B cell (primary cell): ENCODE data around the gene F12. TPM values are rescaled to one million over a fixed set of nuclear protein-coding genes. Genes with fewer than 3 reads are reported as not detected.
A peak's percentile ranks its signal among the peaks of the same experiment; 100 is the strongest.

Experiments used
- ATAC-seq: fragments of 200-7000 bp; cut with Tn5 transposase; one replicate; pipeline ENCODE4 v1.10.0; 2021; ENCODE audit warnings: low read depth, mild to moderate bottlenecking, moderate number of reproducible peaks, moderate library complexity
- CTCF ChIA-PET: fragments of 350-600 bp; sonication (Branson Sonifier 250); formaldehyde crosslinking; loops from one replicate; lab custom pipeline; 2021; ENCODE audit warnings: antibody characterized with exemption, inconsistent platforms; lab: Charles Lee
- POLR2A ChIA-PET: fragments of 350-600 bp; sonication (Branson Sonifier 250); formaldehyde crosslinking; loops from one replicate; lab custom pipeline; 2021; ENCODE audit warnings: antibody characterized with exemption; lab: Charles Lee
- DNase-seq: peaks from one replicate; pipeline ENCODE4 v3.0.0; 2013
- H2AFZ ChIP-seq: 2 replicates; pipeline ENCODE4 v1.6.1; 2012; ENCODE audit warnings: mild to moderate bottlenecking, low read depth, low read length; ENCODE audit not compliant: insufficient read depth, poor library complexity, severe bottlenecking
- H3K27ac ChIP-seq, 2 donors: 1 replicate in 1 of 2; 2 replicates in 1 of 2; pipeline ENCODE4 v1.5.1; 2012 to 2013; ENCODE audit warnings: low read length in 2 of 2, mild to moderate bottlenecking in 2 of 2, moderate library complexity in 1 of 2
- H3K27me3 ChIP-seq, 4 experiments: fragments of 200-600 bp in 1 of 4; sonication (generic) in 1 of 4; replicated peaks in 1 of 4; 1 replicate in 2 of 4; 2 replicates in 2 of 4; pipeline versions ENCODE4 v1.6.1 to v1.7.0; 2013 to 2016; ENCODE audit warnings: low read length in 3 of 4, mild to moderate bottlenecking in 2 of 4, mixed read lengths in 1 of 4, moderate library complexity in 1 of 4; ENCODE audit not compliant: insufficient read depth in 4 of 4, control insufficient read depth in 3 of 4; ENCODE audit errors: control extremely low read depth in 1 of 4
- H3K36me3 ChIP-seq, 2 experiments: replicated peaks in 1 of 2; 1 replicate in 1 of 2; 2 replicates in 1 of 2; pipeline versions ENCODE4 v1.6.1 to v1.7.1; 2013; ENCODE audit warnings: low read length in 1 of 2; ENCODE audit not compliant: insufficient read depth in 2 of 2, control insufficient read depth in 1 of 2; ENCODE audit errors: control extremely low read depth in 1 of 2, extremely low read depth in 1 of 2
- H3K4me1 ChIP-seq, 2 donors: fragments of 200-600 bp in 1 of 2; sonication (generic) in 1 of 2; 1 replicate in 1 of 2; 2 replicates in 1 of 2; pipeline versions ENCODE4 v1.5.1 to v1.6.1; 2013 to 2017; ENCODE audit warnings: low read length in 2 of 2; ENCODE audit not compliant: control insufficient read depth in 2 of 2, insufficient read depth in 2 of 2
- H3K4me2 ChIP-seq: replicated peaks from 2 replicates; pipeline ENCODE3; 2012; ENCODE audit warnings: mild to moderate bottlenecking, low read depth, low read length; ENCODE audit not compliant: poor library complexity, severe bottlenecking
- H3K4me3 ChIP-seq, 5 experiments: fragments of 200-600 bp in 1 of 5; sonication (generic) in 1 of 5; 1 replicate in 3 of 5; 2 replicates in 2 of 5; pipeline versions ENCODE4 v1.5.1 to v1.7.0; 2011 to 2016; ENCODE audit warnings: low read length in 4 of 5, mild to moderate bottlenecking in 4 of 5, low read depth in 2 of 5, control low read depth in 1 of 5, moderate library complexity in 1 of 5; ENCODE audit not compliant: insufficient read depth in 1 of 5; ENCODE audit errors: control extremely low read depth in 1 of 5, extremely low read depth in 1 of 5
- H3K79me2 ChIP-seq: fragments of 200-600 bp; sonication (generic); one replicate; pipeline ENCODE4 v1.6.0; 2016; ENCODE audit warnings: low read length; ENCODE audit not compliant: control insufficient read depth, insufficient read depth
- H3K9ac ChIP-seq: fragments of 200-600 bp; sonication (generic); 2 replicates; pipeline ENCODE4 v1.6.1; 2017; ENCODE audit warnings: mild to moderate bottlenecking, low read length, moderate library complexity
- H3K9me3 ChIP-seq, 3 donors: one replicate each; pipeline versions ENCODE4 v1.6.1 to v1.7.1; 2013; ENCODE audit warnings: low read length in 2 of 3; ENCODE audit not compliant: control insufficient read depth in 2 of 3, insufficient read depth in 1 of 3; ENCODE audit errors: control extremely low read depth in 1 of 3
- H4K20me1 ChIP-seq: 2 replicates; pipeline ENCODE4 v1.6.0; 2012; ENCODE audit warnings: mild to moderate bottlenecking, low read length; ENCODE audit not compliant: insufficient read depth, control insufficient read depth, poor library complexity, severe bottlenecking
- H3K27ac Mint-ChIP-seq: one replicate; pipeline ENCODE4 v1.8.0; 2021; ENCODE audit warnings: mixed read lengths
- H3K27me3 Mint-ChIP-seq: one replicate; pipeline ENCODE4 v1.8.0; 2021; ENCODE audit warnings: mixed read lengths
- H3K4me1 Mint-ChIP-seq: one replicate; pipeline ENCODE4 v1.8.0; 2021; ENCODE audit warnings: mixed read lengths
- H3K4me3 Mint-ChIP-seq: one replicate; pipeline ENCODE4 v1.8.0; 2021; ENCODE audit warnings: mixed read lengths
- H3K9me3 Mint-ChIP-seq: one replicate; pipeline ENCODE4 v1.8.0; 2022; ENCODE audit warnings: mixed read lengths; ENCODE audit not compliant: insufficient read depth
- EZH2 ChIP-seq: IDR thresholded peaks from 2 replicates; pipeline ENCODE4 v1.6.1; 2012; ENCODE audit warnings: borderline replicate concordance, low read depth, mild to moderate bottlenecking, moderate library complexity, low read length; ENCODE audit not compliant: insufficient read depth, poor library complexity, severe bottlenecking
- WGBS: methylation state at CpG from one replicate; pipeline ENCODE4 v1.1.5; 2013; ENCODE audit warnings: missing lambda C conversion rate; ENCODE audit not compliant: insufficient coverage; 5-methylcytosine and 5-hydroxymethylcytosine counted together
- intact Hi-C: fragments of 100-400 bp; cut with micrococcal nuclease; formaldehyde crosslinking; loops from one replicate; pipeline ENCODE4 v1.10.0; 2022
- polyA plus RNA-seq: library from polyadenylated mRNA; depleted of rRNA; stranded (reverse); fragments of >200 nt; gene quantifications from 2 replicates; pipeline ENCODE4 v1.2.3, GENCODE V29; 2012
- total RNA-seq, 2 donors: library from RNA; stranded (reverse); fragments of 120-200 nt in 1 of 2; gene quantifications; 1 replicate in 1 of 2; 2 replicates in 1 of 2; pipeline versions ENCODE4 v1.2.3 to v1.2.4, GENCODE V29; 2013 to 2022
- TF ChIP-seq, protein P1 (sequence below): fragments of 200-600 bp; IDR thresholded peaks from one replicate; pipeline ENCODE4 v1.8.0; 2022; ENCODE audit warnings: antibody characterized with exemption, mild to moderate bottlenecking

Gene F12
- total and polyA plus RNA-seq, 2 donors (not counting 1 experiment from before 2014, with no cell fraction given), result 3.1 TPM; not detected in 1

GRCh38 chr5:177359860-177360259 is 49.5 kb downstream of the F12 start:
- no peak for TF ChIP-seq EZH2
- TF ChIP-seq, protein P1, sequence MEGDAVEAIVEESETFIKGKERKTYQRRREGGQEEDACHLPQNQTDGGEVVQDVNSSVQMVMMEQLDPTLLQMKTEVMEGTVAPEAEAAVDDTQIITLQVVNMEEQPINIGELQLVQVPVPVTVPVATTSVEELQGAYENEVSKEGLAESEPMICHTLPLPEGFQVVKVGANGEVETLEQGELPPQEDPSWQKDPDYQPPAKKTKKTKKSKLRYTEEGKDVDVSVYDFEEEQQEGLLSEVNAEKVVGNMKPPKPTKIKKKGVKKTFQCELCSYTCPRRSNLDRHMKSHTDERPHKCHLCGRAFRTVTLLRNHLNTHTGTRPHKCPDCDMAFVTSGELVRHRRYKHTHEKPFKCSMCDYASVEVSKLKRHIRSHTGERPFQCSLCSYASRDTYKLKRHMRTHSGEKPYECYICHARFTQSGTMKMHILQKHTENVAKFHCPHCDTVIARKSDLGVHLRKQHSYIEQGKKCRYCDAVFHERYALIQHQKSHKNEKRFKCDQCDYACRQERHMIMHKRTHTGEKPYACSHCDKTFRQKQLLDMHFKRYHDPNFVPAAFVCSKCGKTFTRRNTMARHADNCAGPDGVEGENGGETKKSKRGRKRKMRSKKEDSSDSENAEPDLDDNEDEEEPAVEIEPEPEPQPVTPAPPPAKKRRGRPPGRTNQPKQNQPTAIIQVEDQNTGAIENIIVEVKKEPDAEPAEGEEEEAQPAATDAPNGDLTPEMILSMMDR, result no peak
- Histone ChIP-seq H3K27me3 (no peaks in the 10 kb centered on the region), H3K4me1 (peaks cover 65 to 82% of the 10 kb centered on the region in 2 donors), H3K79me2 (peaks cover 71% of the 10 kb centered on the region), H3K36me3 (peaks cover 0 to 16% of the 10 kb centered on the region in 2 experiments), H3K27ac (peak overlapping the region in 1 of 2 donors; percentile 14), H2AFZ (no peak overlapping the region), H4K20me1 (peaks cover 65% of the 10 kb centered on the region), H3K9ac (no peak overlapping the region), H3K9me3 (no peaks in the 10 kb centered on the region), H3K4me3 (no peak overlapping the region), H3K4me2 (peak overlapping the region; percentile 99)
- intact Hi-C loops, result no loop called here
- H3K27ac Mint-ChIP-seq, result peak overlapping the region; percentile 95
- no peak for DNase-seq
- ATAC-seq, result no peak
- H3K9me3 Mint-ChIP-seq, result no peaks in the 10 kb centered on the region
- H3K27me3 Mint-ChIP-seq, result no peaks in the 10 kb centered on the region
- WGBS, result 94% methylated on average over 3 of the region's 3 CpGs
- CTCF ChIA-PET, result interaction anchor here (1.0 to 7.2 kb wide), 5 partner anchors 8 to 55 kb away, joined by 3 to 60 read pairs (median 3); partner anchors contain the start of gene LMAN2
- POLR2A ChIA-PET, result interaction anchor here (1.1 kb wide), 1 partner anchor 9 kb away, joined by 4 read pairs; no protein-coding TSS in a partner anchor
- H3K4me1 Mint-ChIP-seq, result peaks cover 79% of the 10 kb centered on the region
- peak overlapping the region; percentile 87 for H3K4me3 Mint-ChIP-seq

- Histone ChIP-seq H3K4me2 (peak overlapping the region; percentile 99), H3K79me2 (peaks cover 69% of the 10 kb centered on the region), H3K9ac (peak overlapping the region; percentile 89), H3K27me3 (no peaks in the 10 kb centered on the region), H3K4me3 (peak overlapping the region in 2 of 5 experiments; percentile 9 to 96), H3K4me1 (peaks cover 65 to 78% of the 10 kb centered on the region in 2 donors), H3K27ac (peak overlapping the region in 1 of 2 donors; percentile 80), H3K36me3 (peaks cover 0 to 16% of the 10 kb centered on the region in 2 experiments), H3K9me3 (no peaks in the 10 kb centered on the region), H2AFZ (no peak overlapping the region), H4K20me1 (peaks cover 61% of the 10 kb centered on the region)
- peak; percentile 6 for DNase-seq
- no peak for ATAC-seq
- peaks cover 80% of the 10 kb centered on the region for H3K4me1 Mint-ChIP-seq
- no peaks in the 10 kb centered on the region for H3K9me3 Mint-ChIP-seq
- H3K4me3 Mint-ChIP-seq, result peak overlapping the region; percentile 87
- ChIA-PET CTCF (interaction anchor here (1.0 to 7.2 kb wide), 3 partner anchors 12 to 55 kb away, joined by 3 to 60 read pairs (median 3); no protein-coding TSS in a partner anchor), POLR2A (no interaction called here)
- no peaks in the 10 kb centered on the region for H3K27me3 Mint-ChIP-seq
- peak overlapping the region; percentile 95 for H3K27ac Mint-ChIP-seq
- 90% methylated on average over 6 of the region's 6 CpGs for WGBS
- TF ChIP-seq, protein P1, result no peak
- no peak for TF ChIP-seq EZH2
- intact Hi-C loops, result no loop called here
Observed at GRCh38 chr5:177359451-177359851, 49.9 kb downstream of the F12 start.
